ENCODE data around the gene PCLO.
"Not testable (repeated sequence)": the region's sequence is repeated elsewhere in the genome, so short reads cannot be mapped to it uniquely, and the experiment has no call there.

Gene PCLO

GRCh38 chr7:82722946-82723345 is 439.7 kb downstream of the PCLO start:
- no peak for TF ChIP-seq CTCF (IDR thresholded peaks at IDR 0.05; ENCODE audit: low read depth, low read length)
- no peak for DNase-seq (ENCODE audit: extremely low read depth, low read depth)

GRCh38 chr7:82715344-82715743 is 447.3 kb downstream of the PCLO start:
- DNase-seq (ENCODE audit: extremely low read depth, low read depth): no peak
- TF ChIP-seq CTCF (IDR thresholded peaks at IDR 0.05; ENCODE audit: low read depth, low read length): no peak

- no peak for TF ChIP-seq CTCF (IDR thresholded peaks at IDR 0.05; ENCODE audit: low read depth, low read length)
- DNase-seq (ENCODE audit: extremely low read depth, low read depth): peak; percentile 22
Observed at GRCh38 chr7:82714883-82715282, 447.8 kb downstream of the PCLO start.

- TF ChIP-seq CTCF (IDR thresholded peaks at IDR 0.05; ENCODE audit: low read depth, low read length): no peak
Observed at GRCh38 chr7:82713506-82713905, 449.2 kb downstream of the PCLO start.

GRCh38 chr7:82706344-82706743 is 456.3 kb downstream of the PCLO start:
- not testable (repeated sequence) for DNase-seq (ENCODE audit: extremely low read depth, low read depth)

More at GRCh38 chr7:82713506-82713905, 449.2 kb downstream of the PCLO start:
- DNase-seq (ENCODE audit: extremely low read depth, low read depth): no peak

- no peak for TF ChIP-seq CTCF (IDR thresholded peaks at IDR 0.05; ENCODE audit: low read depth, low read length)
- no peak for DNase-seq (ENCODE audit: extremely low read depth, low read depth)
Observed at GRCh38 chr7:82705517-82706260, 457.0 kb downstream of the PCLO start.

GRCh38 chr7:82704121-82704520 is 458.6 kb downstream of the PCLO start:
- DNase-seq (ENCODE audit: extremely low read depth, low read depth): no peak
- no peak for TF ChIP-seq CTCF (IDR thresholded peaks at IDR 0.05; ENCODE audit: low read depth, low read length)

Measured in AG09319 (cell line).